GM18526 (cell line): ENCODE measurements around the gene CHIC1.

Source experiments
- POLR2A ChIP-seq: IDR thresholded peaks from 3 replicates; pipeline ENCODE4 v1.6.1; 2011; ENCODE audit not compliant: insufficient read length; ENCODE audit errors: extremely low read depth

Gene CHIC1

DNA sequence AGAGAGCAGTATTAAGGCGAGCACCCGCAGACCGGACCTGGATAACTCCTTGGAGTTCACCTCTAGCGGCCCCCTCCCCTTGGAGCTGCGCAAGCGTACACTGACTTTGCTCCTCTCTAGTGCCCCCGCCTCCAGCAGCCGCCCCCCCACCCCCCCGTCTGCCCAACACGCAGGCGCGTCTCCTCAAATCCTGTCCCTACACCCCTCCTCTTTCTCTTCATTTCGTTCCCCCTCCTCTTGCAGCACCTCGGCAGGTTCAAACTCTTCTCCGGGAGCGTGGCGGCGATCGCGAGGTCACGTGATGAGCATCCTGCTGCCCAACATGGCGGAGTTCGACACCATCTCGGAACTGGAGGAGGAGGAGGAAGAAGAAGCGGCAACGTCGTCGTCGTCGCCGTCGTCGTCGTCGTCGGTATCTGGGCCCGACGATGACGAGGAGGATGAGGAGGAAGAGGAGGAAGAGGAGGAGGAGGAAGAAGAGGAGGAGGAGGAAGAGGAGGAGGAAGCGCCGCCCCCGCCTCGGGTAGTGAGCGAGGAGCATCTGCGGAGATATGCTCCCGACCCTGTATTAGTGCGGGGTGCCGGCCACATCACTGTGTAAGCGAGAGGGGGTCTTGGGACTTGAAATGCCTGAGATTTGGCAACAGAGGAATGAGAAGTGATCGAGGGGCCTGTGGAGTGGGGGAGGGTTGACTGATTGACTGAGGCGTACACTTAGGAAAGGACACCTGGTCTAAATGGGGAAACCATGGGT, at the start of gene CHIC1:
Gene CHIC1, plus strand, starts transcription at position 214 of the 754 bp plus-strand sequence. Its CDS starts 88 bp downstream, at position 302.
- peak; percentile 55 for TF ChIP-seq POLR2A

DNA sequence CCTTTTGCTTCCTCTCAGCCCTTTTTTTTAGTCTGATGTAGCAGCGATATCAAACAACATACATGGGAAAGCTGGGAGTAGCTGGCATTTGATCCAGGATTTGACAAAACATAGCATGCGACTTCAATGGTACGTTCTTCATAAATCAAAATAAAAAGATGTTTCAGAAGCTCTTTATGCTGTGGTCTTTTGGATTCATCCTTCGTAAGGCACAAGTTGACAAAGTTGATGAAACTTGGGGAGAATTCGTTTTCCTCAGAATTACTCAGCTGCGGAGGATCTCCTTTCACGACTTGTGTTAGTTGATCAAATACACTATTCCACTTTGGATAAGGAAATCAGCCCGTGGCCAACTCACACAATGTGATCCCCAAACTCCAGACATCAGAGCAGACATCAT, 38.1 kb upstream of the CHIC1 start:
- no peak for TF ChIP-seq POLR2A

DNA sequence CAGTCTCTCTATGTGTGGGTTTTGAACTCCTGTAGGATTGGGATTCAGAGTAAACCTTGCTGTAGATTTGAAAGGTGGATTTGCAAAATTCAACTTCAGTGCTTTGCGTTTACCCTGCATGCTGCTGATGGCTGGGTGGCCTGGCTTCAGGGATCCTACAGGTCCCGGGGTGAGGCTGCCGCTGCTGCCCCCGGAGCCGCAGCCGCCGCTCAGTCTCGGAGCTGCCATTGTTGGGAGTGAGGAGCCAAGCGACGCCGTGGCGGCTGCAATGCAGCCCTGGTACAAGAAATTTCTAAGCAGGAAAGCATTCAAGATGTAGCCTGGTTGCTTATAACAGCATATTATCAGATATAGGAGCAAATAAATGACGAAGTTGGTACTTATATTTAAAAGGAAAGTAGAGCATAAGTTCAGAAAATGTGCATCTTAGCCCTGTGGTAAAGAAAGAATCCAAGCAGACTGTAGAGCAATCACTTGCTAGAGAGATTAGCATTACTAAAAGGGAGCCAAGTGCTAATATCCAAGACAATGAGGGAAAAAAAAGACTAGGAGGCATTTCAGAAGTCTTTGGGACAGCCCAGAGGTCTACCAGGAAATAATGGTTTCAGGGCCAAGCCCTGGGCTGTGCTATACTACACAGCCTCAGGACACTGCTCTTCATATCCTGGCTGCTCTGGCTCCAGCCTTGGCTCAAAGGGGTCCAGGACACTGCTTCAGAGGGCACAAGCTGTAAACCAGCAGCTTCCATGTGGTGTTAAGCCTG, 36.9 kb upstream of the CHIC1 start:
- no peak for TF ChIP-seq POLR2A

DNA sequence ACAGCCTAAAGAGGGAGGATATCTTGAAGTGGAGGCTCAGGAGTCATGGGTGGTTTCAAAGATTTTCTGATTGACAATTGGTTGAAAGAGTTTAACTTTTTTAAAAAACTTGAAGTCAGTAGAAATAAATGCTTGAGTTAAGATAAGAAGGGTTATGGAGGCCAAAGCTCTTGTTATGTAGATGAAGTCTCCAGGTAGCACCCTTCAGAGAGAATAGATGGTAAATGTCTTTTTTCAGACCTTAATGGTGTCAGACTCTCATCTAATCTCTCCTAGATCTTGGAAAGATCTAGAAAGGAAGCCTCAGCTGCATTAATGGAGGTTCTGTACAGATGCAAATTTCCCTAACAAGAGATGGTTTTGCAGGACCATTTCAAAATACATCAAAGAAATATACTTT, 6.8 kb upstream of the CHIC1 start:
- no peak for TF ChIP-seq POLR2A

DNA sequence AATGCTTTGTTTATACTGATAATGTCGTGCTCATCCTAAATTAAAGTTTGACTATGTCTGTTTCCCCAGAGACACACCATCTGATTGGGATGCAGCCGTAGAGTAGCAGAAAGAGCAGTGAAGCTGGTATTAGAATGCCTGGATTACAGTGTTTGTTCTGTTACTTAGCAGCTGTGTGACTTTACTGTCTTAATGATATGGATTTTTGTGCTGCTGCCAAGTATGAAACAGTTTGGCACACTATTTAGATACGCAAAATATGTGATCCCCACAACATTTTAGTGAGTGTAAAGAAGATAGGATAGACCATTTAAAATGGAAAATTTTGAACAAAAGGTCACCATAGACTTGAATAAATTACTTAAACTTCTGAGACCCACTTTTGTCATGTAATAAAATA, 1.2 kb upstream of the CHIC1 start:
- no peak for TF ChIP-seq POLR2A

DNA sequence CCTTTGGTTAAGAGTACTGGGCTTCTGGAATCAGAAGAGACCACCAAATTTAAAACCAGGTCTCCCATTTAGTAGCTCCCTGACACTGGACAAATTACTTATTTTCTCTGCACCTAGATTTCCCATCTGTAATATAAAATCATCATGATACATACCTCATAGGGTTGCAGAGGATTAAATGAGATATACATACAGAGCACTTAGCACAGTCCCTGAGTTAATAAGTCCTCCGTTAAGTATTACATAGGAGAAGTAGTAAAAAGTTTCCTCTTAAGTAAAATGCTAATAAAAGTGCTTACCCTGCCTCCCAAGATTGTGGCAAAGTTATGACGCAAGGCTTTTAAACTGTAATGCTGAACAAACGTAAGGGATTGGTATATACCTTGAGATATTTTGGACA, 539 bp upstream of the CHIC1 start:
- no peak for TF ChIP-seq POLR2A

DNA sequence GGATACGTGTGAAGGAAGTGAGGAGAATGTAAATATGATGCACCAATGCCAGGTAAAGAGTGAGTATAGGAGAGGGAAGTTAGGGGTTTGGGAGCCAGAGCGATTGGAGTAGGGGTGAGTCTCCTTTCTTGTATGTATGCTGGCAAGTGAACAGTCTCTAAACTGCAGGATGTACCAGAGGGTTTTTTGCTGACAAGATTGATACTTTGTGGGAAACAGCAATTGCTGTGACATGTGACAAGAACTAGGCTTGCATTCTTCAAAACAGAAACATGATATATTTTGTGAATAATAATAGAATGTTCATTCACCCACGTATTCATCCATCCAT, 706 bp downstream of the CHIC1 start:
- TF ChIP-seq POLR2A, result no peak

DNA sequence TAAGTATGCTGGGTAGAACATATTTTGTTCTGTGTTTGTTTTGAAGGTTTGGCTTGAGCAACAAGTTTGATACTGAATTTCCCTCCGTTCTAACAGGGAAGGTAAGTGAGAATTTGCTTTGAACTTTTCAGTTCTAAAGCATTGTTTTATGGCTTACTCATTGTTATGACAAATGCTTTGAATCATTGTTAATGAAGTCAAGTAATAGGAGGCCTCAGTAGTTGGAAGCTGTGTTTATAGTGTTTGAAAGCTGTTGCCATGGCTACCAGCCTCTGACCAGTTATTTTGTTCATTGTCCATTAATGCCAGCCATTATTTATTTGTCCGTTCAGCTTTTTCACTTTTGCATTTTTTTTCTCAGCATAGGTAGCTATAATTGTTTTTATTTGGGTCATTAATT, 14.4 kb downstream of the CHIC1 start:
- no peak for TF ChIP-seq POLR2A

GRCh38 chrX:73581002-73581628, 18.1 kb downstream of the CHIC1 start:
- TF ChIP-seq POLR2A, result no peak

DNA sequence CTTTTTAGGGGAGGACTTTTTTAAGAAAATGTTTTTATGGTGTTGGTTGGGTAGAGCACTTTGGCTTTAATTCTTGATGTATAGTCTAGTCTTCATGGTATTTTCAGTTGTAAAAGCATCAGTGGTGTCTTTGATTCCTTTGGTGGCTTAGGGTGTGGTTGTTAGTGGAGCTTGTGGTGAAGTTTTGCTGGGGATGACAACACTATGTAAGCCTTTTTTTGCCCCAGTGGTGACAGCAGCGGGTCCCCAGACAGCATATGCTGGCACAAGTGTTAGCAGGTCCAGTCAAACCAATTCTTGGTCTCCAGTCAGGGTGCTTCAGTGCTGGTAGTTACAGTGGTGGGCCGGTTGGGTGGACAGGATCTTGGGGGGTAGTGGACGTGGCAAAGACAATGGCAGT, 52.0 kb downstream of the CHIC1 start:
- no peak for TF ChIP-seq POLR2A

DNA sequence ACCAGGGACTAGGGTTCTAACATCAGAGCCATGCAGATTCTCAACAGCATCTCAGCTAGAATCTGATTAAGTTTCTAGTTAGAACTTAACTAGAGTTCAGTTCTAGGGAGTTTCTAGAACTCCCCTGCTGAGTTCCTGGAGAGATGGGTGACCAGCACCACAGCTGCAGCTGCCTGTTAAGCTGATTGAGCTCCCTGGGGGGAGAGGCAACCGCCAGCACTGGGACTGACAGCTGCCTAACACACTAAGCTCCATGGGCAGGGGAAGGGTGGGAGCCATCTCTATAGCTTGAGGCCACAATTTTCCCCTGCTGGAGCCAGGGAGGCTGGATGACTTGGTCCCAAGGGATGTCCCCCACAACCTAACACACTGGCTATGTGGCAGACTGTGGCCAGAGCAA, 84.2 kb downstream of the CHIC1 start:
- no peak for TF ChIP-seq POLR2A

GRCh38 chrX:73647632-73648322, 84.8 kb downstream of the CHIC1 start:
- TF ChIP-seq POLR2A, result no peak

DNA sequence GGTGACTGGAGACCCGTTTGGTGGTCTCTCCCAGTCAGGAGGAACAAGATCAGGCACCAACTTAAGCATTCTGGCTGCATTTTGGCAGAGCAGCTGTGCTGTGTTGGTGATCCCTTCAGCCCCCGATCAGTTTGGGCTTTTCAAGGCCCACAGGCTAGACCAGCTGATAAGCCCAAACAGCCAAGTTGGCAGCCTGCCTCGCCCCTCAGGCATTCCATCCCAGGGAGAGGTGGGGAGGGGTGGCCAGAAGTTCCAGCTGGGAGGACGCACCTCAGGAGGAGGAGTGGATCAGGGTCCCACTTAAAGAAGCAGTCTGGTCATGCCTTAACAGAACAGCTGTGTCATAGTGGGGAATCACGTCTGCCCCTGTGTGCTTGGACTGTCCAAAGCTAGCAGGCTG, 105.8 kb downstream of the CHIC1 start:
- no peak for TF ChIP-seq POLR2A

DNA sequence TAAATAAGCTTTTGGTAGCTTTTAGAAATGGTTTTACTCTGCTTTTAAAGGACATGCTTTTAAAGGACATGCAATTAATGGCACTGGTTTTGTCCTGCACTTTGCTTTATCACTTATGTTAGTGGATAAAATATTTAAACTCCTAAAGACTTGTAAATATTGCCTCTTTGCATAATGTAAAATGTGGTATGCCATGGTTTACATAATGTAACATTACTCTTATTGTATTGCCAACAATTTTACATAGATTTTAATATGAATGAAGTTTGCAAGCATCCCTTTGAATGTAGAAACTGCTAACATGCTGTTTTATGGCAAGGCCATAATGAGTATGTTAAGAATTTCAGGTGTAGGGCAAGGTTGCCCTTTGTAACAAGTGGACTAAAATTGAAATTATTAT, 118.4 kb downstream of the CHIC1 start:
- no peak for TF ChIP-seq POLR2A

- TF ChIP-seq POLR2A, result no peak
Measured at GRCh38 chrX:73683236-73683859, 120.4 kb downstream of the CHIC1 start.
